GM21786 (cell line): Measurements from ENCODE around the gene DSCAML1.

Experiments
- ATAC-seq: cut with Tn5 transposase; IDR thresholded peaks from one replicate; pipeline ENCODE4 v1.9.1; 2021; ENCODE audit not compliant: unreplicated experiment

Gene DSCAML1

DNA sequence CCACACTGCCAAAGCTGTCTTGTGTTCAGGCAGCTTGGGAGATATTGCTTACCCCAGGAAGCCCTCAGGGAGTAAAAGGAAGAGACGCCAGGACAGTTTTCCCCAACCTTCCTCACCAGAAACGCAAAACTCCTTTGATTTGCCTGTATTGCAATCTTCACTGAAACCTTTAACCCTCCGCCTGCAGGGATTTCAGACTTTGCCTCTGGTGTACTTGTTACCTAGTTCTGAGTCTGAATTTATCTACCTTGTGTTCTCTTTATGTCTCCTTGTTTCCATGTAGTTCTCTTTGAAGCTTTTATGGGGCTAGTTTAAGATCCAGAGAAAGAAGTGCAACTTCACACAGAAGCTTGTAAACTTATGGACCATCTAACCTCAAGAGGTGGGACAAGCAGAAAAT, 154.2 kb downstream of the DSCAML1 start:
- ATAC-seq, result no peak

GRCh38 chr11:117642396-117642795, 154.6 kb downstream of the DSCAML1 start:
- ATAC-seq, result no peak

DNA sequence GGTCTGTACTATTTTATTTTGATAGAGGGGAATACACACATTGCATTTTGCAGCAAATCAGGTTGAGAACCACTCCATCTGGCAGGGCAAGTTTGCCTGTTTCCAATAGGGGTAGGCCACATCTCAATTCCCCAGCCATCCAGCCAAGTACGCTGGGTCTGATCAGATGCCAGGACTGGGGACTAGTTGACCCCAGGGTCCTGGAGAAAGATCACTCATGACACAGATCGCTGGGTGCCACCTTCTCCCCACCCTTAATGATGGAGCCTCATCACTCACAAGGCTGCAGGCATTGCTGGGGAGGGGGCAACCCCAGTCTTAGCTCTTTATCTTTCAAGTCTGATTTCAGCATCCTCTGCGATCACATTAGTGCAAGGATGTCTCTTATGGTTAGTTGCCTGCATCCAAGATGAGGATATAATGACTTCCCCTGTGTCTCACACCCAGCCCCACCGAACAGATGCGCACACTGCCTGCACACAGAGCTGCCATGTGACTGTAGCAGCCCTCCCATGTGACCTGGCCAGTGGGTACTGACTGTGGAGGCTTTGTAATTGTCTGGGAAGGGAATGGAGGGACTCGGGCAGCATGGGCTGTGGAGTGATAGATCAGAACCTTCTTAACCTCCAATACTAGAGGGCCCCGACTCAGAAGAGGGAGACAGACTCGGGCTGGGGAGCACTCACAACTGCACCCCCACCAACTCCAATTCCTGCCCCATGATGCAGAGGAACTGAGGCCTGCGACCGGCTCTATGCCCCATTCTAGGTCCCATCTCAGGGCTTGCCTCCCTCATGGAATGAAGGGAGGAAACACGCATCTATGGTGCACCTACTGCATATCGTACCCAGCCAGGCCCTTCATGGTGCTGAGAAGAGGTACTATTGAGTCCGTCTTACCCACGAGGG, 155.8 kb downstream of the DSCAML1 start:
- no peak for ATAC-seq

DNA sequence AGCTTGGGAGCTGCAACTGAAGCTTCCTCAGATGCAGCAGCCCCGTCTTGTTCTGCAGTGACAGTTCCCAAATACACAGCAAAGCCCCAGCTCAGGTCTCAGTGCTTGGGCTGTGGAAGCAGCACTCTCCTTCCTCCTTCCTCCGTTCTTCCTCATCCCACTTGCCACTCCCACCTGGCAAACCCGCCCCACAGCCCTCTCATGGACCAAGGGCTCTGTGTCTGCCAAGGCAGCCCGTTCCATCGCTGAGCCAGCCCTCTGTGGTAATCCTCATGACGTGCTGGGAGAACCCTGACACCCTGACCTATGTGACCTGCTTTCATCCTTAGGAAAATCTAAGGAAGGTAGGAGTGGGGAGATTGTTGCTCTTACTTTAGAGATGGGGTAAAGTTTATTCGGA, 157.0 kb downstream of the DSCAML1 start:
- ATAC-seq, result no peak

DNA sequence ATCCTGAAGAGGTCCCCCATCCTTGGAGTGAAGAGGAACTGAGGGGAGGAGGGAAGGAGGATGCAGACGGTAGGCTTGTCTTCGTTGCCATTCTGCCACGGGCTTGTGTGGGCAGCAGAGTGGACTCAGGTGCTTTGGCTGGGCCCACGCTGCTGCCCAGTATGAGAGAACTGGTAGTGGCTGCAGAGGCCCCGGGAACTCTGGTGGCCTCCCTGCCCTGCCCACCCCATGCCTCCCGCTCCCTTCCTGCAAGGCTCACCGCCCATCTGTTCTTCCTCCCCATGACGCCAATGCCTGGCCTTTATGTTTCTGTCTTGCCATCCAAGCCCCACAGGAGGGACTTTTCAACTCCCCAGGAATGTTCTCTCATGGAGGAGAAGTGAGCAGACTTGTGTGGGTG, 157.4 kb downstream of the DSCAML1 start:
- ATAC-seq, result no peak

- no peak for ATAC-seq
These were observed 158.0 kb downstream of the DSCAML1 start for GRCh38 chr11:117638911-117639543.

DNA sequence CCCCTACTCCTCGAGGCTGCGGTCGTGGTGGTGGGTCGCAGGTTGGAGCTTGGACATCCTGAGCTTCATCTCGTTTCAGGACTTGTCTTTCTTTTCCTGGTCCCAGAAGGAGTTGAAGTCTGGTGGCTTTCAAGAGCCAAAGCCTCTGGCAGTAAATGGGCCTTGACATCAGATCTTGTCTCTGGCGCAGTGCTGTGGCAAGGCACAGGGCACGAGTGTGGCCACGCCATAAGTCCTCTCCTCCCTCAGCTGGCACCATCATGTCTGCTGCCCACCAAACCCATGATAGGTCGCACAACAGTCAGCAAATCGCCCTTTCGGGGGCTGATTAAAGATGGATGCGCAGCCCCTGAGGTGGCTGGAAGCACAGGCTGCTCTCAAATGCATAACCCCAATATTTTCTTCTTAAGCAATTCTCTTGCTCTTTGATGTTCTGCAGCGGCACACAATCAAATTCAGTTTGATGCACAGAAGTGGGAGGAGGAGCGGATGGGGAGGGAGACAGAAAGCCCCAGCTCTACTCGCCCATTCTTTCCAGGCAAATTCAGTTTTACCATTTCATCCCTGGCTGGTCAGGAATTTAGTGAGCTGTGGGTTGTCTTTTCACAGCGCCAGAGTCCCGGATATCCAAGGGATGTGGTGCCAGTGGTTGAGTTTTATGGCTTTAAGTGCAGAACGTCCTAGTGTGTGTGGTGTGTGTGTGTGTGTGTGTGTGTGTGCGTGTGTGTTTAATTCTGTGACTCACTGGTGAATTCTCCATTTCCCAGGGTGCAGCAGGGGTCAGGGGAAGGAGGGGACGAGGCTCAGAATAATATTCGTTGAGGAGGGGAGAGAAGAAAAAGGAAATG, 162.0 kb downstream of the DSCAML1 start:
- no peak for ATAC-seq

- no peak for ATAC-seq
These were observed 162.8 kb downstream of the DSCAML1 start for GRCh38 chr11:117633976-117634755.

GRCh38 chr11:117633186-117633754, 163.7 kb downstream of the DSCAML1 start:
- no peak for ATAC-seq

GRCh38 chr11:117632306-117632705, 164.7 kb downstream of the DSCAML1 start:
- no peak for ATAC-seq

GRCh38 chr11:117631336-117632140, 165.5 kb downstream of the DSCAML1 start:
- ATAC-seq, result no peak

DNA sequence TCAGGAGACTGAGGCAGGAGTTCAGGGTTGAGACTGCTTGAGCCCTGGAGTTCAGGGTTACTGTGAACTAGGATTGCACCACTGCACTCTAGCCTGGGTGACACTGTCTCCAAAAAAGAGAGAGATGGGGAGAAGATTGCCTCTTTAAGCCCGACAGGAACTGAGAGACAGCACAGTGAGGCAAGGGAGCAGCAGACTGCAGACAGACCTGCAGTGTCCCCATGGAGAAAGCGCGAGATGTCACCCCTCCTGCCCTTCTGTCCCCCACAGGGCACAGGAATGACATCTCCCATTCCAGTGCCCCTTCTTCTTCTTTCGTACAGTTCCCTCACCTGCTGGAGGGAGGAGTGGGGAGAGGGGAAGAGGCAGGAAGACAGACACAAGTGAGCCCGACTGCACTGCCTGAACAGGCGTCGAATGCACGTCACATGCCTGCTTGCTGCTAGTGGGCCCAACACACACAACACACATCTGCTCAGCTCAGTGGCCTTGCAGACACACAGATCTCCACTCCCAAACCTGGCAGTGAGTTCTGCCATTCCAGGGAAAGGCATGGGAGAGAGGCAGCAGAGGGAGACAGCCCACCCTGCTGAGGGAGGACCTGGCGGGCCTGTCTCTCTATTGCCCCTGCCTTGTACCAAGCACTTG, 167.0 kb downstream of the DSCAML1 start:
- no peak for ATAC-seq

- ATAC-seq, result no peak
These were observed 167.9 kb downstream of the DSCAML1 start for GRCh38 chr11:117629146-117629545.

- no peak for ATAC-seq
These were observed 169.8 kb downstream of the DSCAML1 start for GRCh38 chr11:117627259-117627658.

GRCh38 chr11:117626576-117626975, 170.4 kb downstream of the DSCAML1 start:
- no peak for ATAC-seq

GRCh38 chr11:117625237-117625636, 171.8 kb downstream of the DSCAML1 start:
- no peak for ATAC-seq

- ATAC-seq, result no peak
These were observed 173.2 kb downstream of the DSCAML1 start for GRCh38 chr11:117623831-117624271.

DNA sequence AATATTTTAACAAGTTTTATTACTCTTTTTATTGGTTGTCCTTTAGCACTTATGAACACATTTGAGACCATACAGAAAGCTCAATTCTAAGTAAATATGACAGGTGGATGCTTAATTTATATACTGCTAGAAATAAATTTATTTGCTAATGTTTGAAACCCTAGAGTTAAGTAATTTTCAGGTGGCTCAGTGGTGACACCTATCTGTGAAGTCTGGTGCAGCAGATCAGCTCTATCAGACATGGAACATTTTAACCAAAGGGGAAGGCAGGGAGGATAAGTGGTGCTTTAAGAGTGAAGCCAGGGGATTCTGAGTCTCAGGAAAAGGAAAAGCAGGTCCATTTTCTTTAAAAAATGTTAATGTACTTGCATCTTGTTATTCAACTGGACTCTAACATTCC, 175.8 kb downstream of the DSCAML1 start:
- no peak for ATAC-seq

DNA sequence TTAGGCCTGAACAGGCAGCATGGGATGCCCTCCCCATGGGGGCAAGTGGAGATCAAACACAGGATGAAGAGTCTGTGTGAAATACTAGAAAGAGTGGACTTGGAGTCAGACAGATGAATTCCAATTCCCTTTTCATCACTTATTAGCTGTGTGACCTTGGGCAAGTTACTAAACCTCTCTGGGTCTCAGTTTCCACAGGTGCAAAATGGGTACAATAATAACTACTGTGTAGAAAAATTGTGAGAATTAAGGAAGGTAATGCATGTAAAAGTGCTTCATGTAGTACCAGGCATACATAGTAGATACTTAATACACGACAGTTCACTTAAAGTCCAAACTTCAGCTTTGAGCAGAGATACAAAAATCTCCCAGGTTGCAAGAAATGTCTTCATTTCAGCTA, 176.4 kb downstream of the DSCAML1 start:
- ATAC-seq, result no peak
